Measurements from ENCODE around the gene TRAPPC2L.

TRAPPC2L gene

GRCh38 chr16:88885693-88886280 is 28.9 kb downstream of the TRAPPC2L start:
- H4K8ac ChIP-seq (ENCODE audit: low read depth, low read length), result no peak overlapping the region
- peak overlapping the region; percentile 41 for H2BK12ac ChIP-seq (ENCODE audit: low read length)
- DNase-seq (ENCODE audit: low spot score), result no peak
- no peak overlapping the region for H4K91ac ChIP-seq (ENCODE audit: low read depth, low read length, poor library complexity)
- no peak overlapping the region for H3K4ac ChIP-seq (ENCODE audit: low read length)
- no peak overlapping the region for H2BK5ac ChIP-seq (ENCODE audit: low read length)
- peaks cover 2 to 7% of the 10 kb centered on the region in 2 donors for H3K4me1 ChIP-seq (ENCODE audit: control insufficient read depth in 2 of 2, insufficient read depth in 1 of 2, low read depth in 1 of 2, low read length in 2 of 2)
- H3K27ac ChIP-seq (replicated peaks; ENCODE audit: low read length), result no peak overlapping the region
- WGBS, 2 donors (ENCODE audit: extremely low coverage in 2 of 2, insufficient read length in 2 of 2, insufficient replicate concordance in 1 of 2), result no CpG with 5 or more reads among the region's 28 CpGs
- peaks cover 0 to 10% (median 0%) of the 10 kb centered on the region in 3 experiments for H3K27me3 ChIP-seq (ENCODE audit: control insufficient read depth in 3 of 3, insufficient read depth in 3 of 3, low read depth in 1 of 3, low read length in 3 of 3)
- peak overlapping the region; percentile 38 for H3K18ac ChIP-seq (ENCODE audit: low read length)
- H2BK15ac ChIP-seq (ENCODE audit: low read length), result no peak overlapping the region
- H3K79me1 ChIP-seq (ENCODE audit: low read depth, low read length), result peaks cover 11% of the 10 kb centered on the region
- no peak overlapping the region for H3K4me2 ChIP-seq (ENCODE audit: insufficient read depth, low read length, poor library complexity, severe bottlenecking)
- H3K14ac ChIP-seq (ENCODE audit: low read length), result peak overlapping the region; percentile 38
- H3K4me3 ChIP-seq (ENCODE audit: low read length in 2 of 2), result peak overlapping the region in 1 of 2 donors; percentile 38
- H2BK120ac ChIP-seq (ENCODE audit: low read depth, low read length), result no peak overlapping the region
- H2AK5ac ChIP-seq (ENCODE audit: low read depth, low read length), result peak overlapping the region; percentile 56
- peaks cover 0 to 6% of the 10 kb centered on the region in 2 donors for H3K9me3 ChIP-seq (replicated peaks in 1 of 2; ENCODE audit: control insufficient read depth in 2 of 2, insufficient read depth in 1 of 2, low read depth in 1 of 2, low read length in 2 of 2)
- peak overlapping the region; percentile 44 for H3K9ac ChIP-seq (ENCODE audit: low read depth, low read length, poor library complexity)
- H3K36me3 ChIP-seq (replicated peaks in 1 of 2; ENCODE audit: control insufficient read depth in 2 of 2, insufficient read depth in 2 of 2, low read length in 2 of 2), result no peaks in the 10 kb centered on the region
- peak overlapping the region; percentile 73 for H3K23ac ChIP-seq (ENCODE audit: low read depth, low read length, poor library complexity)
- no peak overlapping the region for H2AFZ ChIP-seq (ENCODE audit: low read length)

- H3K36me3 ChIP-seq (replicated peaks in 1 of 2; ENCODE audit: control insufficient read depth in 2 of 2, insufficient read depth in 2 of 2, low read length in 2 of 2), result no peaks in the 10 kb centered on the region
- peak overlapping the region; percentile 44 for H3K18ac ChIP-seq (ENCODE audit: low read length)
- H4K8ac ChIP-seq (ENCODE audit: low read depth, low read length), result no peak overlapping the region
- H3K27ac ChIP-seq (replicated peaks; ENCODE audit: low read length), result no peak overlapping the region
- no peak overlapping the region for H2BK120ac ChIP-seq (ENCODE audit: low read depth, low read length)
- no peak overlapping the region for H4K91ac ChIP-seq (ENCODE audit: low read depth, low read length, poor library complexity)
- H3K4ac ChIP-seq (ENCODE audit: low read length), result no peak overlapping the region
- no CpG with 5 or more reads among the region's 15 CpGs for WGBS, 2 donors (ENCODE audit: extremely low coverage in 2 of 2, insufficient read length in 2 of 2, insufficient replicate concordance in 1 of 2)
- H3K9me3 ChIP-seq (replicated peaks in 1 of 2; ENCODE audit: control insufficient read depth in 2 of 2, insufficient read depth in 1 of 2, low read depth in 1 of 2, low read length in 2 of 2), result peaks cover 0 to 8% of the 10 kb centered on the region in 2 donors
- H3K14ac ChIP-seq (ENCODE audit: low read length), result peak overlapping the region; percentile 25
- no peak for DNase-seq (ENCODE audit: low spot score)
- H3K27me3 ChIP-seq (ENCODE audit: control insufficient read depth in 3 of 3, insufficient read depth in 3 of 3, low read depth in 1 of 3, low read length in 3 of 3), result peaks cover 0 to 6% (median 0%) of the 10 kb centered on the region in 3 experiments
- no peak overlapping the region for H3K9ac ChIP-seq (ENCODE audit: low read depth, low read length, poor library complexity)
- no peak overlapping the region for H2BK5ac ChIP-seq (ENCODE audit: low read length)
- H3K4me1 ChIP-seq (ENCODE audit: control insufficient read depth in 2 of 2, insufficient read depth in 1 of 2, low read depth in 1 of 2, low read length in 2 of 2), result peaks cover 0 to 2% of the 10 kb centered on the region in 2 donors
- H2BK15ac ChIP-seq (ENCODE audit: low read length), result no peak overlapping the region
- H2AK5ac ChIP-seq (ENCODE audit: low read depth, low read length), result no peak overlapping the region
- no peak overlapping the region for H3K23ac ChIP-seq (ENCODE audit: low read depth, low read length, poor library complexity)
- peak overlapping the region; percentile 30 for H2BK12ac ChIP-seq (ENCODE audit: low read length)
- peaks cover 11% of the 10 kb centered on the region for H3K79me1 ChIP-seq (ENCODE audit: low read depth, low read length)
- H2AFZ ChIP-seq (ENCODE audit: low read length), result no peak overlapping the region
- peak overlapping the region in 1 of 2 donors; percentile 38 for H3K4me3 ChIP-seq (ENCODE audit: low read length in 2 of 2)
- no peak overlapping the region for H3K4me2 ChIP-seq (ENCODE audit: insufficient read depth, low read length, poor library complexity, severe bottlenecking)
Measured at GRCh38 chr16:88886420-88886844, 29.5 kb downstream of the TRAPPC2L start.

- H3K4me1 ChIP-seq (ENCODE audit: control insufficient read depth in 2 of 2, insufficient read depth in 1 of 2, low read depth in 1 of 2, low read length in 2 of 2), result no peaks in the 10 kb centered on the region
Measured at GRCh38 chr16:88886845-88887521, 30.1 kb downstream of the TRAPPC2L start.

GRCh38 chr16:88888057-88888456 is 31.1 kb downstream of the TRAPPC2L start:
- DNase-seq (ENCODE audit: low spot score), result no peak
- WGBS, 2 donors (ENCODE audit: extremely low coverage in 2 of 2, insufficient read length in 2 of 2, insufficient replicate concordance in 1 of 2), result no CpG with 5 or more reads among the region's 14 CpGs

More at GRCh38 chr16:88886845-88887521, 30.1 kb downstream of the TRAPPC2L start:
- no peak overlapping the region for H4K8ac ChIP-seq (ENCODE audit: low read depth, low read length)
- peaks cover 0 to 3% (median 0%) of the 10 kb centered on the region in 3 experiments for H3K27me3 ChIP-seq (ENCODE audit: control insufficient read depth in 3 of 3, insufficient read depth in 3 of 3, low read depth in 1 of 3, low read length in 3 of 3)
- H3K14ac ChIP-seq (ENCODE audit: low read length), result peak overlapping the region; percentile 25
- H3K27ac ChIP-seq (replicated peaks; ENCODE audit: low read length), result no peak overlapping the region
- WGBS, 2 donors (ENCODE audit: extremely low coverage in 2 of 2, insufficient read length in 2 of 2, insufficient replicate concordance in 1 of 2), result no CpG with 5 or more reads among the region's 39 CpGs
- H2BK5ac ChIP-seq (ENCODE audit: low read length), result no peak overlapping the region
- no peak overlapping the region for H3K4me3 ChIP-seq (ENCODE audit: low read length in 2 of 2)
- H3K79me1 ChIP-seq (ENCODE audit: low read depth, low read length), result peaks cover 11% of the 10 kb centered on the region
- H3K18ac ChIP-seq (ENCODE audit: low read length), result no peak overlapping the region
- H3K4ac ChIP-seq (ENCODE audit: low read length), result no peak overlapping the region
- H2AK5ac ChIP-seq (ENCODE audit: low read depth, low read length), result no peak overlapping the region
- no peak overlapping the region for H4K91ac ChIP-seq (ENCODE audit: low read depth, low read length, poor library complexity)
- DNase-seq (ENCODE audit: low spot score), result no peak
- no peak overlapping the region for H3K9ac ChIP-seq (ENCODE audit: low read depth, low read length, poor library complexity)
- H3K23ac ChIP-seq (ENCODE audit: low read depth, low read length, poor library complexity), result no peak overlapping the region
- H2BK15ac ChIP-seq (ENCODE audit: low read length), result peak overlapping the region; percentile 75
- H3K9me3 ChIP-seq (replicated peaks in 1 of 2; ENCODE audit: control insufficient read depth in 2 of 2, insufficient read depth in 1 of 2, low read depth in 1 of 2, low read length in 2 of 2), result peaks cover 0 to 8% of the 10 kb centered on the region in 2 donors
- no peak overlapping the region for H2BK120ac ChIP-seq (ENCODE audit: low read depth, low read length)
- no peak overlapping the region for H2BK12ac ChIP-seq (ENCODE audit: low read length)
- no peak overlapping the region for H2AFZ ChIP-seq (ENCODE audit: low read length)
- H3K36me3 ChIP-seq (replicated peaks in 1 of 2; ENCODE audit: control insufficient read depth in 2 of 2, insufficient read depth in 2 of 2, low read length in 2 of 2), result no peaks in the 10 kb centered on the region
- no peak overlapping the region for H3K4me2 ChIP-seq (ENCODE audit: insufficient read depth, low read length, poor library complexity, severe bottlenecking)

More at GRCh38 chr16:88888057-88888456, 31.1 kb downstream of the TRAPPC2L start:
- Histone ChIP-seq H3K4me1 (ENCODE audit: control insufficient read depth in 2 of 2, insufficient read depth in 1 of 2, low read depth in 1 of 2, low read length in 2 of 2) (no peaks in the 10 kb centered on the region), H3K4me3 (ENCODE audit: low read length in 2 of 2) (no peak overlapping the region), H3K4me2 (ENCODE audit: insufficient read depth, low read length, poor library complexity, severe bottlenecking) (peak overlapping the region; percentile 11), H3K36me3 (replicated peaks in 1 of 2; ENCODE audit: control insufficient read depth in 2 of 2, insufficient read depth in 2 of 2, low read length in 2 of 2) (no peaks in the 10 kb centered on the region), H4K91ac (ENCODE audit: low read depth, low read length, poor library complexity) (no peak overlapping the region), H3K9me3 (replicated peaks in 1 of 2; ENCODE audit: control insufficient read depth in 2 of 2, insufficient read depth in 1 of 2, low read depth in 1 of 2, low read length in 2 of 2) (peaks cover 0 to 4% of the 10 kb centered on the region in 2 donors), H3K4ac (ENCODE audit: low read length) (no peak overlapping the region), H4K8ac (ENCODE audit: low read depth, low read length) (no peak overlapping the region), H3K27ac (replicated peaks; ENCODE audit: low read length) (no peak overlapping the region), H3K14ac (ENCODE audit: low read length) (no peak overlapping the region), H3K79me1 (ENCODE audit: low read depth, low read length) (peaks cover 4% of the 10 kb centered on the region), H3K18ac (ENCODE audit: low read length) (no peak overlapping the region), H3K23ac (ENCODE audit: low read depth, low read length, poor library complexity) (no peak overlapping the region), H3K9ac (ENCODE audit: low read depth, low read length, poor library complexity) (no peak overlapping the region), H2BK12ac (ENCODE audit: low read length) (no peak overlapping the region), H2BK120ac (ENCODE audit: low read depth, low read length) (no peak overlapping the region), H3K27me3 (ENCODE audit: control insufficient read depth in 3 of 3, insufficient read depth in 3 of 3, low read depth in 1 of 3, low read length in 3 of 3) (no peaks in the 10 kb centered on the region), H2AK5ac (ENCODE audit: low read depth, low read length) (no peak overlapping the region), H2BK5ac (ENCODE audit: low read length) (no peak overlapping the region), H2AFZ (ENCODE audit: low read length) (no peak overlapping the region), H2BK15ac (ENCODE audit: low read length) (no peak overlapping the region)

Data from neuronal stem cell (in vitro differentiated cells).